Kidney epithelial cell (primary cell): ENCODE results near the gene A1BG. TPM values are rescaled to one million over a fixed set of nuclear protein-coding genes. Genes with fewer than 3 reads are reported as not detected.

ENCODE experiments used
- DNase-seq: peaks from one replicate; pipeline ENCODE4 v3.0.0-alpha.2; 2010; ENCODE audit warnings: low read depth
- H3K27me3 ChIP-seq: 2 replicates; pipeline ENCODE4 v1.6.0; 2011; ENCODE audit warnings: low read length; ENCODE audit not compliant: control insufficient read depth, insufficient read depth
- H3K36me3 ChIP-seq: 2 replicates; pipeline ENCODE4 v1.5.1; 2011; ENCODE audit warnings: low read length; ENCODE audit not compliant: control insufficient read depth, insufficient read depth
- H3K4me3 ChIP-seq: 2 replicates; pipeline ENCODE4 v1.5.1; 2011; ENCODE audit warnings: low read depth, mild to moderate bottlenecking, control low read depth, low read length
- total RNA-seq: library from RNA; depleted of rRNA; stranded (reverse); fragments of >200 nt; gene quantifications from 2 replicates; pipeline ENCODE4 v1.2.3, GENCODE V29; 2015
- TF ChIP-seq, protein P1 (sequence below): IDR thresholded peaks from 2 replicates; pipeline ENCODE4 v1.5.1; 2011; ENCODE audit warnings: mild to moderate bottlenecking, moderate library complexity, low read length, control low read depth, inconsistent platforms; ENCODE audit not compliant: insufficient read depth, poor library complexity, severe bottlenecking

Gene A1BG
- total RNA-seq, 1 donor from 2014 or later: 8.1 TPM

- TF ChIP-seq, protein P1, sequence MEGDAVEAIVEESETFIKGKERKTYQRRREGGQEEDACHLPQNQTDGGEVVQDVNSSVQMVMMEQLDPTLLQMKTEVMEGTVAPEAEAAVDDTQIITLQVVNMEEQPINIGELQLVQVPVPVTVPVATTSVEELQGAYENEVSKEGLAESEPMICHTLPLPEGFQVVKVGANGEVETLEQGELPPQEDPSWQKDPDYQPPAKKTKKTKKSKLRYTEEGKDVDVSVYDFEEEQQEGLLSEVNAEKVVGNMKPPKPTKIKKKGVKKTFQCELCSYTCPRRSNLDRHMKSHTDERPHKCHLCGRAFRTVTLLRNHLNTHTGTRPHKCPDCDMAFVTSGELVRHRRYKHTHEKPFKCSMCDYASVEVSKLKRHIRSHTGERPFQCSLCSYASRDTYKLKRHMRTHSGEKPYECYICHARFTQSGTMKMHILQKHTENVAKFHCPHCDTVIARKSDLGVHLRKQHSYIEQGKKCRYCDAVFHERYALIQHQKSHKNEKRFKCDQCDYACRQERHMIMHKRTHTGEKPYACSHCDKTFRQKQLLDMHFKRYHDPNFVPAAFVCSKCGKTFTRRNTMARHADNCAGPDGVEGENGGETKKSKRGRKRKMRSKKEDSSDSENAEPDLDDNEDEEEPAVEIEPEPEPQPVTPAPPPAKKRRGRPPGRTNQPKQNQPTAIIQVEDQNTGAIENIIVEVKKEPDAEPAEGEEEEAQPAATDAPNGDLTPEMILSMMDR: no peak
- DNase-seq: no peak
- Histone ChIP-seq H3K27me3 (peaks cover 32% of the 10 kb centered on the region), H3K4me3 (no peak overlapping the region), H3K36me3 (no peaks in the 10 kb centered on the region)
These were observed 7.7 kb downstream of the A1BG start for GRCh38 chr19:58345558-58345957.

DNA sequence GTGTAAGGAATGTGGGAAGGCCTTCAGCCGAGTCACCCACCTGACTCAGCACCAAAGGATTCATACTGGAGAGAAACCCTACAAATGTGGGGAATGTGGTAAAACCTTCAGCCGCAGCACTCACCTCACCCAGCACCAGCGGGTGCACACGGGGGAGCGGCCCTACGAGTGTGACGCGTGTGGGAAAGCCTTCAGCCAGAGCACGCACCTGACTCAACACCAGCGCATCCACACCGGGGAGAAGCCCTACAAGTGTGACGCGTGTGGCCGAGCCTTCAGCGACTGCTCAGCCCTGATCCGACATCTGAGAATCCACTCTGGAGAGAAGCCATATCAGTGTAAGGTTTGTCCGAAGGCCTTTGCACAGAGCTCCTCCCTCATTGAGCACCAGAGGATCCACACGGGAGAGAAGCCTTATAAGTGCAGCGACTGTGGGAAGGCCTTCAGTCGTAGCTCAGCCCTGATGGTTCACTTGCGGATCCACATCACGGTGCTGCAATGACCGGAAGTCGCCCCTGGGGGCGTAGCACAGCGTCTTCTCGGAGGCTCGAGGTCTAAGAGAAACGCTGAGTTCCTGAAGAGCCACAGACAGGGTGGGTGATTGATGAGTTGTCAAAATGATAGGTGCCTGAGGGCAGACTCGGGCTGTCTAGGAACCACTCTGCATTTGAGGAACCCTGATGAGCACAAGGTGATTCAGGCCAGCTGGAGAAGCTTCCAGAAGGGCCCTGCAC, 14.3 kb downstream of the A1BG start:
- no peak for DNase-seq
- TF ChIP-seq, protein P1: no peak
- peaks cover 2% of the 10 kb centered on the region for H3K36me3 ChIP-seq

GRCh38 chr19:58338336-58338735, 15.0 kb downstream of the A1BG start:
- H3K36me3 ChIP-seq: peaks cover 2% of the 10 kb centered on the region
- DNase-seq: no peak
- no peaks in the 10 kb centered on the region for H3K27me3 ChIP-seq
- TF ChIP-seq, protein P1: no peak
- no peak overlapping the region for H3K4me3 ChIP-seq

More for the DNA sequence above, 14.3 kb downstream of the A1BG start:
- Histone ChIP-seq H3K4me3 (no peak overlapping the region), H3K27me3 (no peaks in the 10 kb centered on the region)

GRCh38 chr19:58336820-58337219, 16.5 kb downstream of the A1BG start:
- Histone ChIP-seq H3K4me3 (no peak overlapping the region), H3K36me3 (peaks cover 2% of the 10 kb centered on the region), H3K27me3 (no peaks in the 10 kb centered on the region)
- TF ChIP-seq, protein P1: no peak
- DNase-seq: no peak

- TF ChIP-seq, protein P1: no peak
- no peak for DNase-seq
- Histone ChIP-seq H3K4me3 (no peak overlapping the region), H3K36me3 (peaks cover 2% of the 10 kb centered on the region), H3K27me3 (no peaks in the 10 kb centered on the region)
These were observed 17.1 kb downstream of the A1BG start for GRCh38 chr19:58336216-58336615.

GRCh38 chr19:58335630-58336029, 17.7 kb downstream of the A1BG start:
- TF ChIP-seq, protein P1: no peak
- peaks cover 2% of the 10 kb centered on the region for H3K36me3 ChIP-seq
- no peak for DNase-seq
- H3K4me3 ChIP-seq: no peak overlapping the region
- H3K27me3 ChIP-seq: no peaks in the 10 kb centered on the region
